Panc1 (cell line): Measurements from ENCODE around the gene OPA3. TPM values are rescaled to one million over a fixed set of nuclear protein-coding genes. Genes with fewer than 3 reads are reported as not detected.

ENCODE experiments used
- ATAC-seq: fragments of 200-7000 bp; cut with Tn5 transposase; 2 replicates; pipeline ENCODE4 v1.9.1; 2020; ENCODE audit warnings: mild to moderate bottlenecking, moderate library complexity
- BruUV-seq: library from RNA; stranded (reverse); fragments of 400-500 nt; replicated peaks from 2 replicates; lab custom pipeline; 2021; lab: Mats Ljungman, UMichigan
- CTCF ChIA-PET: fragments of 300-600 bp; sonication (Branson Sonifier 250); formaldehyde crosslinking; loops from one replicate; lab custom pipeline; 2022; ENCODE audit warnings: antibody characterized with exemption; lab: Charles Lee
- POLR2A ChIA-PET: fragments of 300-600 bp; sonication (Branson Sonifier 250); formaldehyde crosslinking; loops from one replicate; lab custom pipeline; 2022; ENCODE audit warnings: antibody characterized with exemption; lab: Charles Lee
- DNase-seq: peaks from one replicate; pipeline ENCODE4 v3.0.0-alpha.2; 2010; ENCODE audit warnings: low read depth, low spot score
- H3K27ac ChIP-seq: 2 replicates; pipeline ENCODE4 v1.5.1; 2011; ENCODE audit warnings: mild to moderate bottlenecking, low read length, inconsistent platforms
- H3K27me3 ChIP-seq: fragments of 200-500 bp; sonication (Bioruptor generic); 2 replicates; pipeline ENCODE4 v1.6.0; 2014; ENCODE audit warnings: low read length, inconsistent platforms; ENCODE audit not compliant: control insufficient read depth, insufficient read depth
- H3K36me3 ChIP-seq: fragments of 200-500 bp; sonication (Bioruptor generic); 2 replicates; pipeline ENCODE4 v1.5.1; 2014; ENCODE audit warnings: inconsistent platforms, mild to moderate bottlenecking, low read length, moderate library complexity; ENCODE audit not compliant: control insufficient read depth, insufficient read depth
- H3K4me1 ChIP-seq: 2 replicates; pipeline ENCODE4 v1.5.1; 2011; ENCODE audit warnings: inconsistent platforms, mild to moderate bottlenecking, low read length, moderate library complexity; ENCODE audit not compliant: control insufficient read depth, insufficient read depth
- H3K4me3 ChIP-seq, 2 experiments: 2 replicates each; pipeline ENCODE4 v1.5.1; 2011 to 2012; ENCODE audit warnings: low read depth in 2 of 2, low read length in 2 of 2, mild to moderate bottlenecking in 2 of 2, inconsistent platforms in 1 of 2, moderate library complexity in 1 of 2
- H3K9me3 ChIP-seq: fragments of 200-500 bp; sonication (Bioruptor generic); 2 replicates; pipeline ENCODE4 v1.5.1; 2014; ENCODE audit warnings: low read depth, mild to moderate bottlenecking, inconsistent platforms, low read length, moderate library complexity; ENCODE audit not compliant: control insufficient read depth, insufficient read depth
- CTCF ChIP-seq: fragments of 450-650 bp; IDR thresholded peaks from 2 replicates; pipeline ENCODE4 v1.5.1; 2017; ENCODE audit warnings: mild to moderate bottlenecking
- POLR2AphosphoS5 ChIP-seq: IDR thresholded peaks from 2 replicates; pipeline ENCODE4 v1.6.1; 2012; ENCODE audit warnings: mild to moderate bottlenecking, low read depth, low read length, moderate library complexity
- REST ChIP-seq, 2 experiments: IDR thresholded peaks; 2 replicates each; pipeline ENCODE4 v1.6.1; 2011 to 2012; ENCODE audit warnings: low read depth in 2 of 2, control low read depth in 1 of 2, low read length in 1 of 2, mild to moderate bottlenecking in 1 of 2, moderate library complexity in 1 of 2; ENCODE audit not compliant: insufficient read depth in 1 of 2
- SIN3A ChIP-seq: IDR thresholded peaks from 2 replicates; pipeline ENCODE4 v1.6.1; 2012; ENCODE audit warnings: low read depth, mild to moderate bottlenecking, low read length, moderate library complexity, borderline replicate concordance; ENCODE audit not compliant: insufficient read depth
- TCF7L2 ChIP-seq: IDR thresholded peaks from 2 replicates; pipeline ENCODE4 v1.6.1; 2011; ENCODE audit warnings: mild to moderate bottlenecking, low read depth, low read length, inconsistent platforms
- in situ Hi-C: cut with HindIII; loops from 2 replicates; pipeline ENCODE4 v1.10.0; 2016; ENCODE audit warnings: low sequenced_read_pairs, low pct_unique_long_range_greater_than_20kb
- intact Hi-C: fragments of 100-400 bp; cut with micrococcal nuclease; formaldehyde crosslinking; loops from one replicate; pipeline ENCODE4 v1.10.0; 2022; ENCODE audit not compliant: unreplicated experiment
- total RNA-seq: library from RNA; stranded (reverse); gene quantifications from one replicate; pipeline ENCODE4 v1.2.1, GENCODE V29; 2021; ENCODE audit not compliant: unreplicated experiment

OPA3 gene
- total RNA-seq, 1 experiment from 2014 or later, result 20.3 TPM

- Histone ChIP-seq H3K4me3 (peak overlapping the region; percentile 58 to 80), H3K27me3 (no peaks in the 10 kb centered on the region), H3K9me3 (no peaks in the 10 kb centered on the region), H3K4me1 (peaks cover 9% of the 10 kb centered on the region), H3K27ac (peak overlapping the region; percentile 61), H3K36me3 (no peaks in the 10 kb centered on the region)
- TF ChIP-seq CTCF, result no peak
- TF ChIP-seq POLR2AphosphoS5, result no peak
- TF ChIP-seq SIN3A, result no peak
- TF ChIP-seq TCF7L2, result no peak
- TF ChIP-seq REST (IDR thresholded peaks at IDR 0.05; ENCODE audit: insufficient read depth in 1 of 2, low read depth in 2 of 2, low read length in 1 of 2), result no peak
- in situ Hi-C loops, result no loop called here
- no TSS peak for BruUV-seq
- ChIA-PET POLR2A (no interaction called here), CTCF (interaction anchor here (0.7 to 2.6 kb wide), 9 partner anchors 24 to 163 kb away, joined by 3 to 31 read pairs (median 8); no protein-coding TSS in a partner anchor)
- ATAC-seq, result peak; percentile 36
- intact Hi-C loops, result loop anchor here (2.0 kb wide), 1 partner anchor 39 kb away; no protein-coding TSS in a partner anchor
- DNase-seq, result no peak
Measured at GRCh38 chr19:45477713-45478453, 106.7 kb downstream of the OPA3 start.

Other genes starting within 250 kb of the OPA3 start
- gene KLC3, start 244.1 kb downstream of the OPA3 start, total RNA-seq, result 0.49 TPM
- 32.5 TPM for gene ERCC2, start 214.2 kb downstream of the OPA3 start, total RNA-seq
- gene PPP1R13L, start 179.7 kb downstream of the OPA3 start, total RNA-seq, result 39.1 TPM
- 27.8 TPM for gene POLR1G, start 178.2 kb downstream of the OPA3 start, total RNA-seq
- 80.3 TPM for gene ERCC1, start 160.9 kb downstream of the OPA3 start, total RNA-seq
- 13.4 TPM for gene FOSB, start 116.8 kb downstream of the OPA3 start, total RNA-seq
- gene RTN2, start 87.8 kb downstream of the OPA3 start, total RNA-seq, result 15.6 TPM
- gene PPM1N, start 86.4 kb downstream of the OPA3 start, total RNA-seq, result 3.3 TPM
- gene VASP, start 77.3 kb downstream of the OPA3 start, total RNA-seq, result 101 TPM
- 0.23 TPM for gene GPR4, start 17.4 kb upstream of the OPA3 start, total RNA-seq
- gene EML2, start 54.6 kb upstream of the OPA3 start, total RNA-seq, result 32.7 TPM
- 2.0 TPM for gene GIPR, start 83.4 kb upstream of the OPA3 start, total RNA-seq
- 496 TPM for gene SNRPD2, start 107.2 kb upstream of the OPA3 start, total RNA-seq
- 19.4 TPM for gene QPCTL, start 107.9 kb upstream of the OPA3 start, total RNA-seq
- 25.1 TPM for gene FBXO46, start 146.1 kb upstream of the OPA3 start, total RNA-seq
- not detected for gene MEIOSIN, start 148.6 kb upstream of the OPA3 start, total RNA-seq
- 38.7 TPM for gene SIX5, start 184.4 kb upstream of the OPA3 start, total RNA-seq
- 119 TPM for gene DMPK, start 197.7 kb upstream of the OPA3 start, total RNA-seq
- gene DMWD, start 208.0 kb upstream of the OPA3 start, total RNA-seq, result 64.6 TPM
- not detected for gene RSPH6A, start 230.5 kb upstream of the OPA3 start, total RNA-seq